ENCODE results near the gene ACYP1. TPM values are rescaled to one million over a fixed set of nuclear protein-coding genes. Genes with fewer than 3 reads are reported as not detected.

Gene ACYP1
- total and polyA plus RNA-seq, 9 donors, result 5.5 to 27.7 (median 11.2) TPM

DNA sequence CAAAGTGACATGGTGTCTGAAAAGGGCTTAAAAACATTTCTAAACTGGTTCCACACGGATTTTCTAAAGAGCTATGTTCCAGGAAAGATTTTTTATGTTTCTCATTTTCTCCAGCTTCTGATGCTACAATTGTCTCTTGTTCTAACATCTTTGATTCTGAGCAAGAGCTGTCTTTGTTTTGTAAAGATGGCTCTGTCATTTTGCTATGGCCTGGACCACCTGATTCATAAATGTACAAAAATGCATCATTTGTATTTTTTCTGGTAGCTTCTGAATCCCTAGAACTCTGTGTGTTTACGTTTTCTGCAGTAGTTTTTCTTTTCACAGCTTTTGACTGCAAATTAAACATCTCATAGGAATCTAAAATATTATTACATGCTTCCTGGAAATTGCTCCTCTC, 15.7 kb downstream of the ACYP1 start:
- 56 to 71% (median 61%) methylated on average over 2 of the region's 2 CpGs for whole genome bisulfite sequencing, 3 donors
- no peak overlapping the region for H3K27ac ChIP-seq
- H3K4me3 ChIP-seq, result no peak overlapping the region
- intact Hi-C loops (cut with DNase I), result loop anchor here in 1 of 4 donors (2.0 kb wide), 1 partner anchor 15 kb away; no protein-coding TSS in a partner anchor
- DNase-seq, result no peak
- no peaks in the 10 kb centered on the region for H3K36me3 ChIP-seq
- no peaks in the 10 kb centered on the region for H3K27me3 ChIP-seq
- peaks cover 4% of the 10 kb centered on the region for H3K4me1 ChIP-seq (ENCODE audit: insufficient read depth)
- no peaks in the 10 kb centered on the region for H3K9me3 ChIP-seq
- TF ChIP-seq EP300 (IDR thresholded peaks at IDR 0.05) (no peak), POLR2A (IDR thresholded peaks at IDR 0.05) (no peak)
- TF ChIP-seq, protein P1, sequence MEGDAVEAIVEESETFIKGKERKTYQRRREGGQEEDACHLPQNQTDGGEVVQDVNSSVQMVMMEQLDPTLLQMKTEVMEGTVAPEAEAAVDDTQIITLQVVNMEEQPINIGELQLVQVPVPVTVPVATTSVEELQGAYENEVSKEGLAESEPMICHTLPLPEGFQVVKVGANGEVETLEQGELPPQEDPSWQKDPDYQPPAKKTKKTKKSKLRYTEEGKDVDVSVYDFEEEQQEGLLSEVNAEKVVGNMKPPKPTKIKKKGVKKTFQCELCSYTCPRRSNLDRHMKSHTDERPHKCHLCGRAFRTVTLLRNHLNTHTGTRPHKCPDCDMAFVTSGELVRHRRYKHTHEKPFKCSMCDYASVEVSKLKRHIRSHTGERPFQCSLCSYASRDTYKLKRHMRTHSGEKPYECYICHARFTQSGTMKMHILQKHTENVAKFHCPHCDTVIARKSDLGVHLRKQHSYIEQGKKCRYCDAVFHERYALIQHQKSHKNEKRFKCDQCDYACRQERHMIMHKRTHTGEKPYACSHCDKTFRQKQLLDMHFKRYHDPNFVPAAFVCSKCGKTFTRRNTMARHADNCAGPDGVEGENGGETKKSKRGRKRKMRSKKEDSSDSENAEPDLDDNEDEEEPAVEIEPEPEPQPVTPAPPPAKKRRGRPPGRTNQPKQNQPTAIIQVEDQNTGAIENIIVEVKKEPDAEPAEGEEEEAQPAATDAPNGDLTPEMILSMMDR (IDR thresholded peaks at IDR 0.05), result no peak

DNA sequence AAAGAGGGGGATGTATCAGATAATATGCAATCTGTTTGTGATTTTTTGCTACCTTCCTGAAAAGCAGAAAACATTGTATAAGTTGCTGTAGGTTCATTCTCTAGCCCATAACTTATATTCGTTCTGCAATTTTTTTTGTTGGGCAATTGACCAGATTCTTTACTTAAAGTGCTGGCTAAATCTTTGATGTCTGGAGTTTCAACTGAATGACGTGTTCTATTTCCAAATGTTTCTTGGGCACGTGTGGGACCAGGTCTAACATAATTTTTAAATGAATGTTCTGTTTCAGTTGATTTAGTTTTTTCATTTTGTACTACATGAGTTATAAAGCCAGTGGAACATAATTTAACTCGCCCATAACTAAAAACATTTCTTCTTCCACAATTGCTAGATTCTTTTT, 16.3 kb downstream of the ACYP1 start:
- Histone ChIP-seq H3K36me3 (no peaks in the 10 kb centered on the region), H3K27ac (no peak overlapping the region), H3K9me3 (no peaks in the 10 kb centered on the region), H3K4me1 (ENCODE audit: insufficient read depth) (peaks cover 4% of the 10 kb centered on the region), H3K4me3 (no peak overlapping the region), H3K27me3 (no peaks in the 10 kb centered on the region)
- DNase-seq, result no peak
- TF ChIP-seq POLR2A (IDR thresholded peaks at IDR 0.05), result no peak
- TF ChIP-seq, protein P1 (IDR thresholded peaks at IDR 0.05), result no peak
- intact Hi-C loops (cut with DNase I), result no loop called here
- WGBS, 3 donors, result 89 to 97% (median 97%) methylated on average over 4 of the region's 4 CpGs

GRCh38 chr14:75046899-75047298, 16.9 kb downstream of the ACYP1 start:
- DNase-seq, result no peak
- Histone ChIP-seq H3K4me3 (no peak overlapping the region), H3K36me3 (no peaks in the 10 kb centered on the region), H3K27ac (no peak overlapping the region), H3K27me3 (no peaks in the 10 kb centered on the region), H3K9me3 (no peaks in the 10 kb centered on the region), H3K4me1 (ENCODE audit: insufficient read depth) (peaks cover 6% of the 10 kb centered on the region)
- 85 to 91% (median 86%) methylated on average over 3 of the region's 3 CpGs for WGBS, 3 donors
- intact Hi-C loops (cut with DNase I), result no loop called here
- no peak for TF ChIP-seq EP300 (IDR thresholded peaks at IDR 0.05)
- TF ChIP-seq POLR2A (IDR thresholded peaks at IDR 0.05), result no peak
- TF ChIP-seq, protein P1 (IDR thresholded peaks at IDR 0.05), result no peak

DNA sequence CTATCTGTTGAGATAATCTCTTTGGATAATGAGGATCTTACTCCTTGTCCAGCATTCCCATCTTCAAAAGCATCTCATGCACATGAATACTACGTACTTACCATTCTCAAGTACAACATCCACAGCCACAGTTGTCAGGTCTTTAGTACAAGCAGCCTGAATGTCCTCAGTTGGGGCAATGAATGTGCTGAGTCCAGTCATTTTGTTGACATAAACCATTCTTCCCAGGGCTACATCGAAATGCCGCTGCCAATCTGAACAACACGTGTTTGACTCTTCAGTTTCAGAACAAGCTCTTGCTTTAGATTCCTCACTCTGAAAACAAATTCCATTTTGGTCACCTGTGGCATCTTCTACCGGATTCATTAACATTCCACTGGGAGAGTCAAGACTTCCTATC, 17.5 kb downstream of the ACYP1 start:
- no peak overlapping the region for H3K4me3 ChIP-seq
- 91 to 97% (median 96%) methylated on average over 5 of the region's 5 CpGs for WGBS, 3 donors
- H3K27ac ChIP-seq, result no peak overlapping the region
- TF ChIP-seq POLR2A (IDR thresholded peaks at IDR 0.05) (no peak), EP300 (IDR thresholded peaks at IDR 0.05) (no peak)
- TF ChIP-seq, protein P1 (IDR thresholded peaks at IDR 0.05), result no peak
- no peaks in the 10 kb centered on the region for H3K36me3 ChIP-seq
- no peaks in the 10 kb centered on the region for H3K27me3 ChIP-seq
- H3K9me3 ChIP-seq, result no peaks in the 10 kb centered on the region
- peaks cover 6% of the 10 kb centered on the region for H3K4me1 ChIP-seq (ENCODE audit: insufficient read depth)
- intact Hi-C loops (cut with DNase I), result no loop called here
- DNase-seq, result no peak
